ENCODE results near the gene DNAH6.

DNA sequence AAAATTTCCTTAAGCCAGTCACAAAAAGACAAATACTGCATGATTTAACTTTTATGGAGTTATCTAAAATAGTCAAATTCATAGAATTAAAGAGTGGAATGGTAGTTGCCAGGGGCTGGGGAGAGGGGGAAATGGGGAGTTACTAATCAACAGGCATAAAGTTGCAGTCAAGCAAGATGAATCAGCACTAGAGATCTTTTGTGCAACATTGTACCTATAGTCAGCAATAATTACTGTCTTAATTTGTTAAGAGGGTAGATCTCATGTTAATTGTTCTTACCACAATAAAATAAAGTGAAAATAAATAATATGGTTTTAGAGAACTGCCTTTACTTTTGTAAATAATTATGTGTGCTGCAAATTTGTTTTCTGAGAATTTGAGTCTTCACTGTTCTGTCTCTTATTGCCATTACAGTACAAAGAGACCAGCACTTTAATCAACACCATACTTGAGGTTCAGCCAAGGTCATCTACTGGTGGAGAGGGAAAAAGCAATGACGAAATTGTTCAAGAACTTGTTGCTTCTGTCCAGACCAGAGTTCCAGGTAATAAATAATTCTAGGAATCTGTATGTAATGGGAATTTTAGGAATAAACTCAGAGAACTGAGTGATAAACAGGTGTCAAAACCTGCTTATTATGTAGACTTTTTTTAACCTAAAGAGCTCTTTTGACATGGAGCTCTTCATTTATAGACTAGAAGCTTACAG is 289.1 kb downstream of the DNAH6 start:
- TF ChIP-seq, protein P1, sequence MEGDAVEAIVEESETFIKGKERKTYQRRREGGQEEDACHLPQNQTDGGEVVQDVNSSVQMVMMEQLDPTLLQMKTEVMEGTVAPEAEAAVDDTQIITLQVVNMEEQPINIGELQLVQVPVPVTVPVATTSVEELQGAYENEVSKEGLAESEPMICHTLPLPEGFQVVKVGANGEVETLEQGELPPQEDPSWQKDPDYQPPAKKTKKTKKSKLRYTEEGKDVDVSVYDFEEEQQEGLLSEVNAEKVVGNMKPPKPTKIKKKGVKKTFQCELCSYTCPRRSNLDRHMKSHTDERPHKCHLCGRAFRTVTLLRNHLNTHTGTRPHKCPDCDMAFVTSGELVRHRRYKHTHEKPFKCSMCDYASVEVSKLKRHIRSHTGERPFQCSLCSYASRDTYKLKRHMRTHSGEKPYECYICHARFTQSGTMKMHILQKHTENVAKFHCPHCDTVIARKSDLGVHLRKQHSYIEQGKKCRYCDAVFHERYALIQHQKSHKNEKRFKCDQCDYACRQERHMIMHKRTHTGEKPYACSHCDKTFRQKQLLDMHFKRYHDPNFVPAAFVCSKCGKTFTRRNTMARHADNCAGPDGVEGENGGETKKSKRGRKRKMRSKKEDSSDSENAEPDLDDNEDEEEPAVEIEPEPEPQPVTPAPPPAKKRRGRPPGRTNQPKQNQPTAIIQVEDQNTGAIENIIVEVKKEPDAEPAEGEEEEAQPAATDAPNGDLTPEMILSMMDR (IDR thresholded peaks at IDR 0.05; ENCODE audit: low read length), result no peak
- no peak for TF ChIP-seq EZH2 (IDR thresholded peaks at IDR 0.05; ENCODE audit: borderline replicate concordance, low read length)
